Muscle of arm (tissue), 12 donors: ENCODE measurements around the gene CLDN9. TPM values are rescaled to one million over a fixed set of nuclear protein-coding genes. Genes with fewer than 3 reads are reported as not detected.

Experiments
- DNase-seq: peaks from one replicate; pipeline ENCODE4 v3.0.0-alpha.2; 2013
- polyA plus RNA-seq, 12 donors: library from polyadenylated mRNA; unstranded; fragments of 120-200 nt; gene quantifications; one replicate each; pipeline ENCODE4 v1.2.1, GENCODE V29; 2013; ENCODE audit not compliant: insufficient read length in 12 of 12

The CLDN9 gene
- polyA plus RNA-seq, 12 donors: 0.39 to 5.2 (median 2.0) TPM; not detected in 1

DNA sequence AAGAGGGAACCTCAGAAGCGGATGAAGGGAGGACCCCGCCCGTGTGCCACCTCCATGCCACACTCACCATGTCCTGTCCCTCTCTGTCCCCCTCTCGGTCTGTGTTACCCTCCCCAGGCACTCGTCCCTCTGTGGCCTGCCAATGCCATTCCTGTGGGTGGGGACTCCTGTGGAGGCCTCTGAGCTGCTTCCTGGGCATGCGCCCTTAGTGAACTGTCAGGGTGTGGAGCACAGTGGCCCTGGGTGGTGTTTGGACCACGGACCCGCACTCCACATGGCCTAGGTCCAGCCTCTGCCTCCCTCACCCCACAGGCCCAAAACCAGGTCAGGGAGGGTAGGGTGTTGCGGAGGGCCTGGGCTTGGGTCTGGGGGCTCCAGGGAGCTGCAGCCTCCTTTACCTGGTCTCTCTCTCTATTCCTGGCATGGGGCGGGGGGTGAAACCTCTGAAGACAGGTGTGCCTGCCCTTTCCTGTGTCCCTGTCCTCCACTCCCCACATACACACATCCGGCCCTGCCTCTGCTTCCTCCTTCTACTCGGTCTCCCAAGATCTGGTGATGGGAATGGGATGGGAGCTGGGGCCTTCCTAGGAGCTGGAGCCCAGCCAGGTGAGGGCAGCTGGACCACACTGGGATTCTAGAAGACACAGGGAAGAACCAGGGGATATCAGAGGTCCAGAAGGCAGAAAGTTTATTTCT is 21.0 kb upstream of the CLDN9 start:
- DNase-seq: no peak

DNA sequence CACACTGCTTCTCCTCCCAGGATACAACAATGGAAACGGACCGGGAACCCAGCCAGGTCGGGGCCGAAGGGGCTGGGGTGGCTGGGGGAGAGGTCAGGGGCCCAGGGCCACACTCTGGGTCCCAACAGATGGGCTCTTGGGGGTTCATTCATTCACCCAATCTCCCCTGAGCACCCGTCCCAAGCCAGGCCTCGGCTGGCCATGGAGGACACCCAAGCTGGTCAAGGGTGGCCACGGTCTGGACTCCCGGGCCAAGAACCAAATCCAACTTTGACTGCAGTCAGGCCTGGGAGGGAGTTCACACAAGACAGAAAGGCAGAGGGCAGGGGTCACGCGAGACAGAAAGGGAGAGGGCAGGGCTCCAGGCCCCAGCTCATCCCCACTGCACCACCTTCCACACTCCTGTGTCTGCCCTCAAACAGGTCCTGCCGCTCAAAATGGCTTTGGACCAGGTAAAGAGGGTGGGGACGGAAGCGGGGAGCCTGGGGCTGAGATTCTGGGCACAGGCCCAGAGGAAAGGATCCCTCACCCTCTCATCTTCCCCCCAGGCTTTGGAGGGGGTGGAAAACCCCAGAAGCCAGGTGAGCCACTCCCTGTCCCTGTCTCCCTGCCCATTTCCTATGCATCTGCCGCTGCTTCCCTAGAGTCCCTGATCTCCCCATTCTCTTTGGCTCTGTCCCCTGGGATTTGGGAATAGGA is 20.2 kb upstream of the CLDN9 start:
- DNase-seq: no peak

DNA sequence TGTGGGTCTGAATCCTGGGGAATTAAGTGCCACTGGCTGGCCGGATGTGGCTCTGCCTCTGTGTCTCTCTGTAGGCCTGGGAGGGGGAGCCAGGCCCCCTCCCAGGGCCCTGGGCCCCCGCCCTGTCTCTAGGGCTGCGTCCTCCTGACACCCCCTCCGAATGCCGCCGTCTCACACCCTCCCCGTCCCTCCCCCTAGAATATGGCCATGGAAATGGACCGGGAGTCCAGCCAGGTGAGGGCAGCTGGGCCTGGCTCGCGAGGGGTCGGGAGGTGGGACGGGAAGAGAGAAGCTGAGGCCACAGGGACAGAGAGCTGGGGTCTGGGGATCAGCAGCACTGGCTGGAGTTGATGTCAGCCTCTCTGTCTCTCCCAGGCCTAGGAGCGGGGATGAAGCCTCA is 16.4 kb upstream of the CLDN9 start:
- DNase-seq: no peak

DNA sequence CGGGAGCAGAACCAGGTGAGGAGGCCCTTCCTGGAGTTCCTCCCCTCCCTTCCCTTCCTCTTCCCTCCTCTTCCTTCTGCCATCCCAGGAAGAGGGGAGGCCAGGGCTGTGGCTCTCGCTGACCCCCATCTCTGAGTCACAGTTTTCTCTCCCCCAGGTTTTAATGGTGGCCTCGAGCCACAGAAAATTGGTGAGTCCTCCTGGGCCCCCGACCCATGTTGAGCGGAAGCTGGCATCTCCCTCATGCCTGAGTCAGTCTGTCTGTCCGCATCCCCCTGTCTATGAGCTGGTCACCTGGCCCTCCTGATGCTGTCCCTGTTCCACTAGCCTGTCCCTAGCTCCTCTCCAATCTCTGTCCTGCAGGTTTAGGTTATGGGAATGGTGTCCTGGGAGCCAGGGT is 12.8 kb upstream of the CLDN9 start:
- DNase-seq: no peak

DNA sequence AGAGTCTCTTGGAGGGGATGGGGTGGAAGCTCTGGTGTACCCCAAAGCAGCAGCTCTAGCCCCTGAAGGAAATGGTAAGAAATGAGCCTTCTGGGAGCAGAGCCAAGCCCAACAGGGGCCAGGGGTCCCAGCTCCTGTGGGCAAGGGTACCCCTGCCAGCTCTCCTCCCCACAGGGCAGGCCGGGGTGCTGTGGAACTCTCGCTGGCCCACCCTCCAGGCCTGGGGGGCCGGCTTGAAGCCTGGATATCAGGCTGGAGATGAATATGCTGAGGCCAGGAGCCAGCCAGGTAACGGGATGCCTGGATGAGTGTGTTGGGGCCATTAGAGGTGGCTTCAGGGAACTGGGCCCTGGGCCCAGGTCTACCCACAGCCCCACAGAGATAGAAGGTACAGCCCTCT is 12.2 kb upstream of the CLDN9 start:
- DNase-seq: no peak

DNA sequence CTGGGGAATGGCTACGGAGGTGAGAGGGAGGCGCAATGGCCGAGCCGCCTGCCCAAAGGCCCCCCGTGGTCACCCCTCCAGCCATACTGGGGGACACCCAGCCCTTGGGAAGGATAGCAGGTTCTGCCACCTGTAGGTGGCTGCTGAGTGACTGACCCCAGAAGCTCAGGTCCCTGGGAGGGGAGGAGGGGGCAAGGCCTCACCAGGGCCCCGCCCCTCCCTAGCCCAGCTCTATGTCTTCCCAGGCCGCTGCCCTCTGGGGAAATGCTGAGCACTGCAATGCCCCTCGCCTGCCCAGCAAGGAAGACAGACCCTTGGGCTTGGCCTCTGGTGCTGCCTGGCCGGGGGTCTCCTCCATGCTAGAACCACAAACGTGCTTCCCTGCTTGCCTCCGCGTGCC is 11.4 kb upstream of the CLDN9 start:
- no peak for DNase-seq

DNA sequence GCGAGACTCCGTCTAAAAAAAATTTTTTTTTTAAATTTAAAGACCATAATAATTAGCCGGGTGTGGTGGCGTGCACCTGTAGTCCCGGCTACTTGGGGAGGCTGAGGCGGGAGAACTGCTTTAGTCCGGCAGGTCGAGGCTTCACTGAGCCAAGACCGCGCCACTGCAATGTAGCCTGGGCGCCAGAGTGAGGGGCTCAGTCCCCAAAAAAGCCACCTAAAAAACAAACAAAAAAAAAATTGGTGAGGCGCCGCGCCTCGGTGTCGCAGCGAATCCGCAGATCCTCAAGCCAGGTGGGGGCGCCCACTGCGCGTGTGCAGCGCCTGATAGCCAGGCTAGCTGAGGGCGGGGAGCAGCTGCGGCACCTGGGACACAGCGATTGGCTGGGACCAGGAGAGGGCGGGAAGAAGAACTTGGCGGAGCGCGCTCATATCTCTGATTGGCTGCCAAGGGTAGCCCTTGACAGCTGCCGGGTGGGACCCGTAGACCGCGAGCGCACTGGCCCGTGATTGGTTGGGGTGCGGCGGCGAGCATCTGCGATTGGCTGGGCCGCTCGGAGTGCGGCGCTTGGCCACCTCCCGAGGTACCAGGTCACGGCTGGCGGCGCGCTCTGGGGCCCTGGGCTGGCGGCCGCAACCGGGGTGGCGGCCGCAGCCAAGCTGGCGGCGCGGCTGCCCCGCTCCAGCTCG is 9.0 kb upstream of the CLDN9 start:
- DNase-seq: peak; percentile 97

DNA sequence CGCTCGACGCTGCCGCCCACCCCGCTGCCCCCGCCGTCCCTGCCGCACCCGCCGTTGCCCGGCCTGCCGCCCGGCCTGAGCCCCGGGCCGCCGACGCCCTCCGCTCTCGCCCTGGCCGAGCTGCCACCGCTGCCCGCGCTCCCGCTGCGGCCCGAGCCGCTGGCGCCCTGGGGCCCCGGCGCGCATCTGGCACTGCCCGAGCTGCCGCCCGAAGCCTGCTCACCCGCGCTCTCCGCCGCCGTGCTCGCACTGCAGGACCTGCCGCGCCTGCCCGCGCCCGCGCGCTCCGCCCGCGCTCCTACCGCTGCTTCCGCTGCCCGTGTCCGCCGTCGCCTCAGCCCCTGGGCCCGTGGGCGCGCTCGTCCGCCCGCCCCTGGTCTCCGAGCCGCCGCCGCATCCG is 8.4 kb upstream of the CLDN9 start:
- DNase-seq: no peak

DNA sequence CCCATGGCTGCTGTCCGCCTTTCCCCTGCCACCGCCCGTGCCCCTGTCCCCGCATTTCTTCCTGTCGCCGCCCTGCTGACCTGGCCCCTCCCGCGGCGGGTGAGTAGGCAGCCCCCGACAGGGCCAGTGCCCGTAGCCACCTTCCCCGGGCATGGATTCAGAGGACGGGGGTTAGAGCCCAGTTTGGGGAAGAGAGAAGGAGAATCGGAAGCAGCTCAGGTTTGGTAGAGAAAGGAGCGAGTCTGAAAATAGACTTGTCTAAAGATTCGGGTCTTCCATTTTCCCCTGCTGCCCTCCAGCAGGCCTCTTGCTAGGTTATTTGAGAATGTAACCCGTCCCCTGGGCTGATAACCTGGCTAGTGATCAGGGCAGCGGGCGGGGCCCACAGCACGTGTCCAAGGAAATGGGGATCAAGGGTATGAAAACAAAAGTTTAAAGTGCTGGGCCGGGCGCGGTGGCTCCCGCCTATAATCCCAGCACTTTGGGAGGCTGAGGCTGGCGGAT is 7.9 kb upstream of the CLDN9 start:
- DNase-seq: no peak

DNA sequence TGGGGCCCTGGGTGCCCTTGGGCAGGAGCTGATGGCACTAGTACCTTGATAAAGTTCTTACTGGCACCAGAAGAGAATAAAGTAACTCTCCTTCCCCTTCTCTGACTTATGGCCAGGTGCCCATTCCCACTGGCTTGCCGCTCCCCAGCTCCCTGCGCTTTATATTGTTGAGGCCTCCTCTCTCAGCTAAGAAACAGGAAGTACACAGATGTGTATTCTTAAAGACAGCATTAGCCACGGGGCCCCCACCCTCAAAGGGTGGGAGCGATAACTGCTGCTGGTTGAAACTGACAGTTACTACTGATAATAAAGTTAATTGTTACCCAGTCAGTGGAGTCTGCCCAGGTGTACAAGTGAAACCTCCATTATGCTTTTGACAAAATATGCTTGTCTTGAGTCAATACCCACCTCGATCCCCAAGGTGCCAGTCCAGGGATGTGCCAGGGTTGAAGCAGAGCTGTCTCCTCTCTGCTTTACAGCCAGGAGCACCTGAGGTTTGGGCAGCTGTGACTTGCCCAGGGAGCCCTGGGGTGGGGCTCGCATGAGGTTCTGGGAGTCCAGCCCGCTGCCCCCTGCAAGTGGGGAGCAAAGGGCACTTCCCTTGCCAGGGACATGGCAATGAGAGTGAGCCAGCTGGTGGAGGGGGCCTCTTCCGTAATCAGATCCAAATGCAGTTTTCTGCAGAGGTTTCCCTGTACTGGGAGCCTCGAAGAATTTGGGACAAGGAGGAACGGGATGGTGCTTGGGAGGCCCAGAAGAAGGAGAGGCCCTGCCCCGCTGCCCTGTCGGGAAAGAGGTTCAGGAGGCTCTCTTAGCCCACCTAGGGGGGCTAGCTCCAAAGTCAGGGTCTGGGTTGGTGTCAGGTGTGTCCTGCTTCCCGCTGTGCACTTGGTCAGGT is 5.4 kb upstream of the CLDN9 start:
- DNase-seq: no peak

DNA sequence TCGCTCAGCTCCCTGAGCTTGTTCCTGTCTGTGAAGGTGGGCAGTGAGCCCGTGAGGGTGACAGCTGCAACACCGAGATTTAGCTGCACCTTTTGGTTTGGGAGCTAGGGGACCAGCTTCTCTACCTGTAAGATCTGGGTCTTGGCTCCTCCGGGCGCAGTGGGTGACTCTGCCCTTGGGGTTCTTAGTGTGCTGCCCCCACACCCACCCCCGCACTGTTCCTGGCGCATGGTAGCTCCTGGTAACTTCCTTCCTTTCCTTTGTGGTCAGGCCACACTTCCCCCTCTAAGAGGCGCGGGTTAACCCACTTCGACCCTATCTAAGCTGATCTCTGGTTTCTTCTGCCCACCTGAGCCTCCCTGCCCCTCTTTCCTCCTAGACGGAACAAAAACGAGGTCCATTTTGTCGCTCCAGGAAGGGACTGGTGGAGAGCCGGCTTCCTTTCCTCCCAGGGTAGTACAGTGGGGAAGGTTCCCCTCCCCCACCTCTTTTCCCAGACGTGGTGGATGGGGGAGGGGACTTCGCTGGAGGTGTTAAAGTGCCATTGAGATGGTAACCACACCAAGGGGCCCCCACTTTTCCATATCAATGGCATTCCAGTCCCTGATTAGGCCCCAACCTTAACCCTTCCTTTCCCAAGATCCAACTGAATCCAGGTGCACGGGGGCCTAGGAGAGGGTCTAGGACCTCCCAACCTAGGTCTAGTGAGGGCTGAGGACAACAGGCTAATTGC is 4.6 kb upstream of the CLDN9 start:
- no peak for DNase-seq

DNA sequence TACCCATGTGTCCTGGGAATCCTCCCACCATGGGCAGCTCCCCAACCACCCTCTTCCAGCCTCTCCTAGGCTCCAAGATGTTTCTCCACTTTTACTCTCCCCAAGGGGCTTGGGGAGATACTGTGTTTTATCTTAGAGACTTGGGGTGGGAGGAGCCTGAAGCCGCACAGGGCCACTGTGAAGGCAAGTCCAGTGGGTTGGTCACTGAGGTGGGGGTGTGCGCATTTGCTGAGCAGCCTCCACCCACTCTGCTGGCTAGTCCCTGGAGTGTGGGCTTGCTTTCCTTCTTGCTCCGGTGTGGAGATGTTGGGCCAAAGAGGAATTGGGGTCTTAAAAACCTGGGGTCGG is 4.1 kb upstream of the CLDN9 start:
- no peak for DNase-seq

DNA sequence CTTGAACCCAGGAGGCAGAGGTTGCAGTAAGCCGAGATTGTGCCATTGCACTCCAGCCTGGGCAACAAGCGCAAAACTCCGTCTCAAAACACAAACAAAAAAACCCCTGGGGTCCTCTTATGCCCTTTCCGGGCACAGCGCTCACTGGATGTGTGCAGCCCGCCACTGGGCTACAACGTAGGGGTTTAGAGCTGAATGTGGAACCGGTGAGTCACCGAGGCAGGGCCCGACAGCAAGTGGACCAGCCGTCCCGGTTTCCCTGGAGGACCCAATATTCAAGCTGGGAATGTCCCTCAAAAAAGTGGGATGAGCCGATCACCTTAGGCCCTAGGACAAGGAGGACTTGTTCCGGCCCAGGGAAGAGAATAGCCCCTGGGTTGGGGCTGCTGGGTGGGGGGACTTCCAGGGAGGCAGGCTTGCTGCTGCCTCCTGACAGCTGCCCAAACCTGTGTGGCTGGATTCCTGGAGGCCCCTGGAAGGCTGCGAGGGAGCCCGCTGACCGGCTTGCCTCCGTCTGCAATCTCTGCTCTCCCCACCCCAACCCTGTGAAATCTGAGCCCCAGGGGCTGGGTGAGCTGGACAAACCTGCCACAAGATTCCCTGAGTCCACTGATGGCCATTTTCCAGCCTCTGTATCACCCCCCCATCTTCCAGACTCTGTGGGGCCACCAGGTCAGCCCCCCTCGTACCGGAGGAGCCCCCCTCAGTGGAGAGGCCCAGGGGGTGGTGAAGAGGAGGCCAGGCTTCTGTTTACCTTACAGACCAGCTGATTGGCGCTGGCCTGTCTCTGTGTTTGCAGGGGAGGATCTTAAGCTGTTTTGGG is 2.9 kb upstream of the CLDN9 start:
- no peak for DNase-seq

DNA sequence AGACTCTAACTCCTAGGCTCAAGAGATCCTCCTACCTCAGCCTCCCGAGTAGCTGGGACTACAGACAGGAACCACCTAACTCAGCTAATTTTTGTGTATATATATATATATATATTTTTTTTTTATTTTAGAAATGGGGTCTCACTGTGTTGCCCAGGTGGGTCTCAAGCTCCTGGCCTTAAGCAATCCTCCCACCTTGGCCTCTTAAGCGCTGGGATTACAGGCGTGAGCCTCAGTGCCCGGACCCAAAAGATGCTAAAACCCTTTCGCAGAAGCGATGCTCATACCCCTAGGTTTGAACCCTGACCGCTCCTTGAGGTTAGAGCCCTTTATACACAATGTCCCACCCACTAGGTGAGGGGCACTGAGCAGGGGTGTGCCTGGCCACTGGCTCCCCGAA is 2.2 kb upstream of the CLDN9 start:
- DNase-seq: no peak

DNA sequence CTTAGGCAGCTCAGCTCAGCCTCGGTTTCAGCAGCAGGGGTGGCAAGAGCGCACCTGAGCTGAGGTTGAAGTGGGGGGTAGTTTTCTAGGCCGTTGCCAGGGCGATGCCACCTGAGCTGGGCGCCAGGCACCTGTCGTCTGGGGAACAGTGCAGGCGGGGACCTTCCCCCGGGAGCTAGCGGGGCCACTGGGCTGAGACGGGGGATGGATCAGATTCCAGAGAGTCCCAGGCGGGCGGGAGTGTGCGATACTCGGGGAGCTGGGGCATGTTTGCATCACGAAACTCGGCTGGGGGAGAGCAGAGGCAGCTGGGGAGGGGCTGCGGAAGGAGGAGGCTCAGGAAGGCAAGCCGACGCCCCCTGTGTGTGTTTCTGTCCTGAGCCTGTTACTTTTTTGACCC is 477 bp upstream of the CLDN9 start:
- DNase-seq: no peak

DNA sequence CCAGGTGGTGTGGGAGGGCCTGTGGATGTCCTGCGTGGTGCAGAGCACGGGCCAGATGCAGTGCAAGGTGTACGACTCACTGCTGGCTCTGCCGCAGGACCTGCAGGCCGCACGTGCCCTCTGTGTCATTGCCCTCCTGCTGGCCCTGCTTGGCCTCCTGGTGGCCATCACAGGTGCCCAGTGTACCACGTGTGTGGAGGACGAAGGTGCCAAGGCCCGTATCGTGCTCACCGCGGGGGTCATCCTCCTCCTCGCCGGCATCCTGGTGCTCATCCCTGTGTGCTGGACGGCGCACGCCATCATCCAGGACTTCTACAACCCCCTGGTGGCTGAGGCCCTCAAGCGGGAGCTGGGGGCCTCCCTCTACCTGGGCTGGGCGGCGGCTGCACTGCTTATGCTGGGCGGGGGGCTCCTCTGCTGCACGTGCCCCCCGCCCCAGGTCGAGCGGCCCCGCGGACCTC is 798 bp downstream of the CLDN9 start:
- DNase-seq: no peak

DNA sequence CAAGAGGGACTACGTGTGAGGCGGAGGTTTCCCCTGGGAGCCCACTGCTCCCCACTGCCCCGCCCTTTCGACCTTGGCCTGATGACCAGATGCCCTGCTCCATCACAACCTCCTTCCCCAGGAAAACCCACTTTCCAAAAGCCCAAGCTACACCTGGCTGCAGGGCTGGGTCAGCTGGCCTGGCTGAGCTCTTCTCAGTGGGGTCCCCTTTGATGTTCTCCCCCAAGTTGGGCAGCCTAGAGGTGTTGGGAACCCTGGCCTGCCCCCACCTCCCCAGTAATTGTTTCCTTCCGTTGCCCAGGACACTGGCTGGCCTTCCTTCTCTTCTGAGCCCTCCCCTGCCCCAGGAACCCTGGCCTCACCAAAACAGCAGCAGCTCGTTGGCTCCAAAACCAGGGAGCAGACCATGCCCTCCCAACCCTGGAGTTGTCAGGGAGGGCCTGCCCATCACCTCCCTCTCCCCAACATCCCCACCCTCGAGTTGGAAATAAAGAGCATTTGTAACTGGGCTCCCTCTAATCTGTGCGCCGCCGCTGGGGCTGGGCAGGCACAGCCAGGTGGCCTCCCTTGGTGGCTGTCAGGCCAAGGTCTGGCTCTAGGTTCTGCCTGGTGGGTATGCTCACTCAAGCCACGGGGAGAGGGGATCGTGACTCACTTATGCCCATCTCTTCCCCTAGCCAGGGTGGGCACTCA is 1.4 kb downstream of the CLDN9 start:
- DNase-seq: no peak

DNA sequence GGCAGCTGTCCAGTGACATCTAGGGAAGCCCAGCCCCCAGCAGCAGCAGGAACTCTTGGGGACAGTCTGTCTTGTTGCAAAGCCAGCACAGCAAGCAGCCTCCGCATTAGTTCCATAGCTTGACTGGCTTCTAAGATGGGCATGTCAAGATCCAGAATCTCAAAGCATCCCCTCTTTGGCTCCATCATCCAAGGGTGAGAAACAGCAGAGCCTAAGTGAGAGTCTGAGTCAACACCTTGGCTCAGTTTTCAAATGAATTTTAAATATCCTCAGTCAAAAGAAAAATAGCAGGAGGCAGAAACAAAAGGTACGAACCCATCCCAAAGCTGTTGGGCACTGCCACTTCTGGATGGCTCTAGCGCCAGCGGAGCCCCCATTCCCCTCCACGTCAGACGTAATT is 2.2 kb downstream of the CLDN9 start:
- no peak for DNase-seq

DNA sequence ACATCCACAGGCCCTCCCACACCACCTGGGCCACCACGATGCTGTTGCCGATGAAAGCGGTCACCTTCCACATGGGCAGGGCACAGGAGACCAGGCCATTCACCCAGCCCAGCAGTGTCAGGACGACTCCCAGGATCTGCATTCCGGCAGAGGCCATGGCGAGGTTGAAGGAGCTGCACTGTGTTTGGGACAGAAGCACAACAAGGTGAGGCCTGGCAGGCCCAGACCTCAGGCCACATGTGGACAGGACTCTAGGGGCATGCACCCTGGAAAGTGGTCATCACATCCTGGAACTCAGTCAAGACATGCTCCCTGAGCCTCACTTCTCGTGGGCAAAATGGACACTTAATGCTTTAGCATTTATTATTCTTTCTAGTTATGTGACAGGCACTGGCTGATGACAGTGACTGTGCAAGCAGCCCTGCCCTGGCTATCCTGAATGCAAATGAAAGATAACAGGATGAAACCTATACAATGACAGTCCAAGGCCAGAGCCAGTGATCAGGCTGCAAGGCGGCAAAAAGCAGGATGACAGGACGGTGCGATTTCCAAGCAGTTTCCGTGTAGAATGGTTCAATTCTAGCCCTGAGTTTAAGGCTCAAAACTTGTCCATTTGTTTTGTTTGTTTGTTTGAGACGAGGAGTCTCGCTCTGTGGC is 3.3 kb downstream of the CLDN9 start:
- DNase-seq: no peak
